HG02885 (cell line): Measurements from ENCODE around the gene CRIM1.

Source experiments
- ATAC-seq: cut with Tn5 transposase; IDR thresholded peaks from one replicate; pipeline ENCODE4 v1.9.1; 2021; ENCODE audit warnings: mild to moderate bottlenecking; ENCODE audit not compliant: unreplicated experiment, poor library complexity

Gene CRIM1

GRCh38 chr2:36371070-36371874, 15.7 kb downstream of the CRIM1 start:
- ATAC-seq, result no peak

DNA sequence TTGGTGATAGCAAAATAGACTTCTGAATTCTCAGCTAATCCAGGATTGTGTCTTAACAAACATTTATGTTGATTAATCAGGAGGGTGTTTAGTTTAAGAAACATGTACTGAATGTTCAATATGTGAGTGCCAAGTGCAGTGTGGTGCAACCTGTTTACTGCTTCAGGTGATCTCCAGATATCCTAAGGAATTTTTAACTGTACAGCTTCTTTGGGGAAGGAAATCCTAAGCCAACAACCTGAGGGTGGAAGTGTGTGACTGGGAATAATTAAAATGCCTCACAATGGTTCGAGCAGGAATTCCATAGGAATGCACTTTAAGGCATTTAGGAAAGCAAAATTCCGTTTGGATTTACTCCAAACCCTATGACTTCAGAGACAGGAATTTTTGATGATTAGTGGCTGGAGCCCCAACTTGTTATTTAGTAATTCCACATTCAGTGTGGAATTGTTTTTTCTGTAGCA, 16.4 kb downstream of the CRIM1 start:
- ATAC-seq, result no peak

- ATAC-seq, result no peak
Observed at GRCh38 chr2:36373149-36373926, 17.8 kb downstream of the CRIM1 start.

GRCh38 chr2:36374585-36374984, 19.0 kb downstream of the CRIM1 start:
- no peak for ATAC-seq

GRCh38 chr2:36376319-36376765, 20.8 kb downstream of the CRIM1 start:
- no peak for ATAC-seq

DNA sequence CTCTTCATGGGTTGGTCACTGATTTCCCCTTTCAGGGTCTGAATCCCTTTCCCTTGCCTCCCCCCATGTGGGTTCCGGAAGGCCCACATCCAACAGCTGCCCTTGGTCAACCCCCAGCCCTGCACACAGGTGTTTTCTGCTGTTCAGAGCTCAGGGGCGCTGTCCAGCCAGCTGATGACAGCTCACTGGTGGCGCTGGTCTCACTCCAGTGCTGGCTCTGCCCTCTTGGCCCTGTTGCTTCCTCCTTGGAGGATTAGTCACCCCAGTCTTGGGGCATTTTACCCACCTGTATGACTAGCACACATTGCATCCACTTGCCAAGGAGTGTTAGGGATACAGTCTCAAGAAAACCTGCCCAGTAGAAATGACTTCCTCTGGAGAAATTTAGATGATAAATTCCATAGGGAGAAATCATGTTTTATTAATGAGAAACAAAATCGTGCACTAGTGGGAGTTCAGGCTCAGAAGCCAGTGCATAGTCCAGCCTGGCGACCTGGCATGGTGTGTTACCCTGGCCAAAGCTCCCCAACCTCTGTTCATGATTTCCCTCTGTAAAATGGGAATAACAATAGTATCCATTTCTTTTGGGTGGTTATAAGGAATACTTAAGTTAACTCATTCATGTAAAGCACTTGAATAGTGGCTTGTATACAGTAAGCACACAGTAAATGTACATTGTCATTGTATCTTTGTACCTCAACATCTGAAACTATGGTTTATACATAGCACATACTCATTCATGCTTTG, 21.6 kb downstream of the CRIM1 start:
- no peak for ATAC-seq

DNA sequence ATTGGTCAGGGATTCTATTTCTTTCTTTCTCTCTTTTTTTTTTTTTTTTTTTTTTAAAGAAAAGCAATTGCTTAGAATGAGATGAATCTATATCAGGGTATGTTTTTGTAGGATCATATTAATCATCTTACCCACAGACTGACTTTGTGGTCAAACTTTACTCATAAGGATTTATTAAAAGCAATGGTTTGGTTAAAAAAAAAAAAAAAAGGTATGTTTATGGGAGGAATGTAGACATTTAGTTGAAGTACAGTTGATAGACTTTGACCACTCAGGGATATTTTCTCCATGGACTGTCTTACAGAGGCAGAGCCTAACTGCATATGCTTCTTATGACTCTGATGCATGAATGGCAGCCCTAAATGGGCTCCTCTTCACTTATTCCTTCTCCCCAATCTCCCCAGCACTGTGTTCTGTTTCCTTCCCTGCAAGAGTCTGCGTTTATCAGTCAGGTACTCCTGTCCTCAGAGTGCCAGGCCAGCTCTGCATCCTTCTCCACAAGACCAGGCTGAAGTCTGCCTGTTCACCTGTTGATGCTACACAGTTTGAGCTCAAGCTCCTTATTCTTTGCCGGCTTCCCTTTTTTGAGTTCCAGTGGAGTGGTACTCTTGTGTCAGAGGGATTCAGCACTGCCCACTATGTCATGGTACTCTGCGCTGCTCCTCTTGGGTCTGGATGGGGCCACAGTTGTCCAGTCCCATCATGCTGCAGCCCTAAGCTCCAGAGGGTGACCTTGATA, 24.3 kb downstream of the CRIM1 start:
- no peak for ATAC-seq

- no peak for ATAC-seq
Observed at GRCh38 chr2:36380624-36381481, 25.3 kb downstream of the CRIM1 start.

DNA sequence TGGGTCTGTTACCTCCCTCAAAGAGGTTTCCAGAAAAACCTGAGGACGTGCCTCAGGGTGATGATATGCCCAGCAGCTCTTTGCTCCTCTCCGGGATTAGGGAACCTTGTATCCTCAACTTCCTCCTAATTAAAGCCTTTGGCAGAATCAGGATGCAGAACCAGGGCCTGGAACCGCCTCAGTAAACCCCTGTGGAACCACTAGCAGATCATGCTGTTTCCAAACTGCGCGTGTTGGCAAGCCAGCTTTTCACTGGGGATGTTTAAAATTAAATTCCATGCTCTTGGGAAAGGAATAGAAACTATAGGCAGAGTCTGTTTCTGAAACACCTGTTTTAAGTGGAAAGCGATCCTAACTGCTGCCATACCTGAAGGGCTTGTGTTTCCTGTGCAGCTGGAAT, 26.4 kb downstream of the CRIM1 start:
- ATAC-seq, result no peak

DNA sequence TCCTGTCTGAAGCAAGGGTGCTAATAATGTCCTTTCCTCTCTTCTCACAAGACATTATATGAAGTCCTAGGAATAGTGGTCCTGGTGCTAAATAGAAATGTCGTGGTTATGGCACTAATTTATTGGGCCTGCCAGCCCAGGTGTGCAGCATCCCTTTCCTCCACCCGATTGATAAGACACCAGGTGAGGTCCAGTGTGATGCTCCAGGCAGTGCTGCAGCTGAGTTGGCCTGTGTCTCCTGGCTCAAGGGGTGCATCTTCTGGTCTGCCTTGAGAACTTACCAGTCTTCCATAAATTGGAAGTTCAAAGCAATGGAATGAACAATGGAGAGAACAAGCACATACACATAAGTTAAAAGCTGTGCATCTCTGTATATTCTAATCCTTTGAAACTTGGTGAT, 26.9 kb downstream of the CRIM1 start:
- no peak for ATAC-seq

DNA sequence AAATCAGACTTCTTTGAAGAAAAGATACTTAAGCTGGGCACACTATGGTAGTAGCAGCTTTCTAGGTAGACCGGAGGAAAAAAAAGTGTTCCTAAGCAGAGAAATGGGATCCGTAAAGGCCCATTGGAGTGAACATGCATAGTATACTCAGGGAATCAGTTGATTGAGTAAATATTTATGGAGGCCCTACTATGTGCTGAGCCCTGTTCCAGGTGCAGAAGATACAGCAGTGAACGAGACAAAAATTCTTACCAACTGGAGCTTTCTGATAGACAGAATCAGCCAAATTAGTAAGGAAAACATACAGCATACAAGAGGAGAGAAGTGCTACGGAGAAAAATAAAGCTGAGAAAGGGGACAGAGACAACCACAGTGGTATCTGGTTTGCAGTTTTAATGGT, 28.1 kb downstream of the CRIM1 start:
- no peak for ATAC-seq

GRCh38 chr2:36384454-36384853, 28.9 kb downstream of the CRIM1 start:
- no peak for ATAC-seq

- no peak for ATAC-seq
Observed at GRCh38 chr2:36385603-36386002, 30.0 kb downstream of the CRIM1 start.

DNA sequence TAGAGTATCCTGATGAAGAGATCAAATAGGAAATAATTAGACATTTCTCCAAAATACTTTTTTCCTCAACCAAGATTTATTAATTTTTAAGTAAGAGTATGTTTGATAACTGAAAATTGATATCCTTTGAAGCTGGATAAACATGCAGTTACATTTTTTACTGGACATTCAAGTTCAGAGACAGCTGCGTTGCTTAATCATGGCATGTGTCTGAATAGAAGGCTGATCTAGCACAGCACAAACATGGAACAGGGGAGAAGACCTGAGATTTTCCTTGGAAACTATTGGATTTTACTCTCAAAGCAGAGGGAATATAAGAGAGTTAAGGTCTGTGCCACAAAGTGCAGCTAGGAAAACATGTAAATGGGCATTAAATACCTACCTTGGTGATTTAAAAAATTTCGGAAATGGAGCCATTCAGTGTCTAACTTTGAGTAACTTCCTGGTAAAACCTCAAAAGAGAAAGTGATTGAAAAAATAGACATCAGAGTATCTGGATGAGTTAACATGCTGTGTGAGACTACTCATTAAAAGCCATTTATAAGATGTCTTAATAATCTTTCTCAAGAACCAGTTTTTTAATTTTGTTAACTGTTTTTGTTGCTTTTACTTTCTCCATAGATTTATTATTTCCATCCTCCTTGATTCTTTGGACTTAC, 31.8 kb downstream of the CRIM1 start:
- ATAC-seq, result peak; percentile 77

DNA sequence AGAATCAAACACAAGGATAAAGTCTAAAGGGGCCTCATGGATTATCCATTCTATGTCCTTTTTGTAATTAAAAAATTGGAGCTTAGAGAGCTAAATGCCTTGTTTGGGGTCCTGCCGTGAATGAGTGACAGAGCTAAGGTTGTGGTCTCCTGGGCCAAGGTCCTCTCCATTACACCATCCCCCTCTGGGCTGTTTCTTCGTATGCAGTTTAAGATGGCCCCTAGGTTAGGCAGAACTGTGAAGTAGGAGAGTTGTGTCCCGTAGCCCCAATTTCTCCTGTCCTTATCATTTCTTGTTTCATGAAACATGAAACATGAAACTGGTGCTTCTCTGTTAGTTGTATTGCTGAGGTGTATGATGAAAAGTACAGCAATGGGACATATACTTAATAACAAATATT, 32.9 kb downstream of the CRIM1 start:
- no peak for ATAC-seq

GRCh38 chr2:36389091-36389564, 33.5 kb downstream of the CRIM1 start:
- no peak for ATAC-seq

DNA sequence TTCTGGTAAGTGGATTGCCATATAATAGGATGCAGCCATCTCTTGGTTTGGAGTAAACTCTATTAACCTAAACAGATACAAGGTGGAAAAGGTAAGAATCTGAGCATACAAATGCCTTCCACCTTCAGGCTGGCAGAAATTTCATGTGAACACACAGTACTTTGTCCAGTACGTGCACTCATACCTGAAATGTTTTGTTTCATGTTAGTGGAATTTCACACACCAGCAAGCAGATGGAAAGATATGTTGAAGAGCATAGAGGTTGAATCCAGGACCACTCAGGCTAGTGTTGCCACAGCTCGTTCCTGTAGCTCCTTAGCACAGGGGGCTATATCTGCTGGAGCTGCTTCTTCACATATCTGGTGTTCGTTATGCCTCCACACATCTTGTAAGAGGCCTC, 34.0 kb downstream of the CRIM1 start:
- ATAC-seq, result no peak

DNA sequence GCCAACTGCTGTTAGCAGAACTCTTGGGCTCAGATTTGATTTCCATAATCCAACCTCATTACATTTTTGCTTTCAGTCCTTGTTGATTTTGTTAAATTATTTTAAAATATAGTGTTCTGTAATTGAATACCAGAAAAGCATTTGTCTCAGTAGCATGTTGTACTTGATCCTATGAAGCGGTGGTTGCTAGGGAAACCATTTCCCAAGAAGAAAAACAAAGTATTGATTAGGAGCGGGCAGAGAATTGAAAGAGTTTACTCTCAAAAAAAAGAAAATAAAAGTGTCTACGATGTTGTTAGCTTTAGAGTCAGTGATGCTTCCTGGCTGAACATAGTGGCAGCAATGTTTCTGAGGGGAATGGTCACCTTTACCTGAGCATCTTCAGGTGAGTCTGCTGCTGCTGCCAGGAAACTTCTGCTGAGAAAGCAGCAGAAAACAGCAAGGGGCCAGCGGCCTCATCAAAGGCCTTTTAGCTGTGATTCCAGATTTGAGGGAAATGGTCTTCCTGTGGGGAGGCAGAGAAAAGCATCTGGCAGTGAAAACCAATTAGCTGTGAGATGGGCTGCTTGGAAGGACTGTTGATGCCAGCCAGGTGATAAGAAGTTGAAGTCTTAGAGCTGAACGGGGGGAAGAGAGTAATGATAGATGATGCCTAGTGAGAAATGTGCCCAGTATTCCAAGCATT, 37.1 kb downstream of the CRIM1 start:
- no peak for ATAC-seq
